VCaP (cell line): ENCODE results near the gene RASAL2.
"Not testable (repeated sequence)": the region's sequence is repeated elsewhere in the genome, so short reads cannot be mapped to it uniquely, and the experiment has no call there.

Experiments
- H3K27ac ChIP-seq: fragments of 450-650 bp; 2 replicates; pipeline ENCODE4 v1.5.1; 2017
- TF ChIP-seq, protein P1 (sequence below): fragments of 450-650 bp; conservative IDR thresholded peaks from 2 replicates; pipeline ENCODE4 v1.5.1; 2017; ENCODE audit warnings: mild to moderate bottlenecking, moderate library complexity

Gene RASAL2

DNA sequence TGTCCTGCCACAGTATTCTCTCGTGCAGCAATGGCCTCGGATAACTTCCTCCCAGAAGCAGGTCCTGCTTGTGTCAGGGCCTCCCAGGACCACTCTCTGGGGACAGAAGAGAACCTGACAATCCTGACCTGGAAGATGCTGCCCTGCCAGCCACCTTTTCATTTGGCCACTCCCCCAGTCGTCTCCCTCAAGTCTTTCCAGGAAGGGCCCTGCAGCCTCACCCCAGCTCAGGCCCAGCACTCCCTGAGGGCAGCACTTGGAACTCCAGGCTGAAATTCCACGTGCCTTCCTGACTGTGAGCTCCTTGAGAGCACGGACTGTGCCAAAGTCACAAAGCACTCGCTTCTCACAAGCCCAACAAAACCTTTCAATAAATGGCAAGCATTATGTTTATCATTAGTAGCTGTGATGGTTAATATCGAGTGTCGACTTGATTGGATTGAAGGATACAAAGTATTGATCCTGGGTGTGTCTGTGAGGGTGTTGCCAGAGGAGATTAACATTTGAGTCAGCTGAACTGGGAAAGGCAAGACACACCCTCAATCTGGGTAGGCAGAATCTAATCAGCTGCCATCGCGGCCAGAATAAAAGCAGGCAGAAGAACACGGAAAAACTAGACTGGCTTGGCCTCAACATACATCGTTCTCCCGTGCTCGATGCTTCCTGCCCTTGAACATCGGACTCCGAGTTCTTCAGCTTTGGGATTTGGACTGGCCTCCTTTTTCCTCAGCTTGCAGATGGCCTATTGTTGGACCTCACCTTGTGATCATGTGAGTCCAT, 405.2 kb downstream of the RASAL2 start:
- TF ChIP-seq, protein P1, sequence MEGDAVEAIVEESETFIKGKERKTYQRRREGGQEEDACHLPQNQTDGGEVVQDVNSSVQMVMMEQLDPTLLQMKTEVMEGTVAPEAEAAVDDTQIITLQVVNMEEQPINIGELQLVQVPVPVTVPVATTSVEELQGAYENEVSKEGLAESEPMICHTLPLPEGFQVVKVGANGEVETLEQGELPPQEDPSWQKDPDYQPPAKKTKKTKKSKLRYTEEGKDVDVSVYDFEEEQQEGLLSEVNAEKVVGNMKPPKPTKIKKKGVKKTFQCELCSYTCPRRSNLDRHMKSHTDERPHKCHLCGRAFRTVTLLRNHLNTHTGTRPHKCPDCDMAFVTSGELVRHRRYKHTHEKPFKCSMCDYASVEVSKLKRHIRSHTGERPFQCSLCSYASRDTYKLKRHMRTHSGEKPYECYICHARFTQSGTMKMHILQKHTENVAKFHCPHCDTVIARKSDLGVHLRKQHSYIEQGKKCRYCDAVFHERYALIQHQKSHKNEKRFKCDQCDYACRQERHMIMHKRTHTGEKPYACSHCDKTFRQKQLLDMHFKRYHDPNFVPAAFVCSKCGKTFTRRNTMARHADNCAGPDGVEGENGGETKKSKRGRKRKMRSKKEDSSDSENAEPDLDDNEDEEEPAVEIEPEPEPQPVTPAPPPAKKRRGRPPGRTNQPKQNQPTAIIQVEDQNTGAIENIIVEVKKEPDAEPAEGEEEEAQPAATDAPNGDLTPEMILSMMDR = no peak
- no peak overlapping the region for H3K27ac ChIP-seq

DNA sequence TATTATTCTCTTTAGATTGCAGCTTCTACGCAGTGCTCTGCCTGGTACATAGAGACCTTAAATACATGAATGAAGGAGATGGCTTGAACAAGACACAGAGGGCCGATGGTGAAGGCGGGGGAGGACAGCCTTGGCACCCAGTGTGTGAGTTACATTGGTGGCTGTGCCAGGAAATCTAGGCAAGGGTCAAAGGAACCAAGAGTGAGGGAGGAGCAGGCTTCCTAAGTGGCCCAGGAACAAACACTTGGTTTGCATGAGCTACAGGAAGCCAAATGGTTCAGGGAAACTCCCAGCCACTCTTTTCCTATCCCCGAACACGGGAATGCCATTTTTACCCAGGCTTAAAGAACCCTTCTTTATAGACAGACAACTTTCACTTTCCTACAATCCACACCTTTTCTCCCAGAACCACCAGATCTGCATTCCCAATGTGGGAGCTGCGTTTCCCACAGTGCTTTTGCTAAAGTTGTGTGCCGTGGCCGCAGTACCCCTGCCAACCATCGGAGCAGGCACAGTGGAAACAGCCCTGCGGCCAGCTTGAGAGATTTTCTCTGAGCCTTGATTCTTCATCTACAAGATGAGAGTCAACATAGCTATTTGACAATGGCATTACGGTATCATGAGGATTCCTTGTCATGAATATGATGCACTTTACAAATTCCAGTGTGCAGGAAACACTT, 406.3 kb downstream of the RASAL2 start:
- TF ChIP-seq, protein P1 = peak; percentile 42; the same call in 1 of the 2 replicates
- no peak overlapping the region for H3K27ac ChIP-seq

DNA sequence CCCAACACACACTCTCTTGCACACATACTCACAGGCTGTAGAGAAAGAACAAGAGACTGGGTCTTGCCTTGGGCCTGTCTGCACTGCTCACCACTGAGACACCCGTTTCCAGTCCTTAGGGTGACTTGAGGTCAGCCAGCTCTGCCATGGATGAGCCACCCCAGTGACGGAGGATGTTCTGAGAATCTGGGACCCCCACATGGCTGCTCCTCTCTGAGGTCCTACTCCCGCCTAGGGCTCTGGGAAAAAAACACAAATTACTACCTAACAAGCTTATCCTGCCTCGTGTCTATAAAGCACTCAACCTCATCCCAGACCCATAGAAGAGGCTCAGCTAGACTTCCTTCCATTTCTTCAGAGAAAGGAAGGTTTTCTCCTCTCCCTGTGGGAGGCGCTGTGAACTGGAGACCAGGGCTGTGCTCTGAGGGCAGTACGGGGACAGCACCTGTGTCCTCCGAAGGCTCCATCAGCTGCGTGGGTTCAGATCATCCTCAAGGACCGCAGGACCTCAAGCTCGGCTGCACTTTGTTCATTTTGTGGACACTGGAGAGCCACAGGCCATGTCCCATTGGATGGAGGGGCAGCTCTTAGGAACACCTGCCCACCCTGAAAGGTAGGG, 407.1 kb downstream of the RASAL2 start:
- no peak overlapping the region for H3K27ac ChIP-seq
- TF ChIP-seq, protein P1 = no peak

DNA sequence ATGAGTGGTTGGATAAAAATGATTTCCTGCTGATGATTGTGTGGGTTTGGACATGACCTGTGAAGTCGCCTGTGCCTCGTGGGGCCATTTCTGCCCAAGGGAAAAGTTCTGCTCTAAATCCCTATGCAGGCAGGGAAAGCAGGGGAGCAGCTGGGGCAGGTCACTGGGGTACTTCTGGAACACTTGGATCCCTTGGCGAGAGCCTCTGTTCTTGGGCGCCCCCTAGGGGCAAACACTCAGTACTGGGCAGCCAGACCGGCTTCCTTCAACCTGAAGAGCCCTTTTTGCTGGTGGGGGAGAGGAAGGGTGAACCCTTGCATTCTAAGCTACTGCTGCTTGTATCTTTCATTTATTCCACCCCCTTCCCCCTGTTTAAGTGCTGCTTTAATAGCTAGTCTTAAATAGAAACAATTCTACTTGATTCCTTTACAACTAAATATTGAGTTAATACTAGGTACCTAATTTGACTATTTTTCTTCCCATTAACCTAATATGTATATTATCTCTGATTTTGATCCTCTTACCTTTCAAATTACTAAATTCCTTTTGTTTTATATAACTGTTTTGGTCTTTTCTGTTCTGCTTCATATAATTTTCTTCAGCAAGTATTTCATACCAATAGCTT, 407.9 kb downstream of the RASAL2 start:
- no peak overlapping the region for H3K27ac ChIP-seq
- TF ChIP-seq, protein P1 = peak; percentile 80

DNA sequence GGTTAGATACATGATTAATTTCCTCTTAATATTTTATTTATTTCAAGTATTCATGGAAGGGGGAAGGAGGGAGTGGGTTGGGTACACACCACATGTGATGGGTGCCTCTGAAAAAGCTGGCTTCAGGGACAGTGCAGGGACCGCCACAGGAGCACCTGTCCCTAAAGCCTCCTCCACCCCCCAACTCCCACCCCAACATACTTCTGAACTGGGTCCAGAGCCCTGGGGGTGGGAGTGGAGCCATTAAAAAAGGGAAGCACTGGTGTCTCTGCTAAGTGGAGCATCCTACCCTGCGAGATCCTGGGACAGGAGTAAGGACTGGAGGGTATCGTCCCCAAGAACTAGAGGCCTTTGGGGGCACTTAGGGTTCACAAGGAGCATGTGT, 408.4 kb downstream of the RASAL2 start:
- TF ChIP-seq, protein P1 = no peak
- H3K27ac ChIP-seq = no peak overlapping the region

DNA sequence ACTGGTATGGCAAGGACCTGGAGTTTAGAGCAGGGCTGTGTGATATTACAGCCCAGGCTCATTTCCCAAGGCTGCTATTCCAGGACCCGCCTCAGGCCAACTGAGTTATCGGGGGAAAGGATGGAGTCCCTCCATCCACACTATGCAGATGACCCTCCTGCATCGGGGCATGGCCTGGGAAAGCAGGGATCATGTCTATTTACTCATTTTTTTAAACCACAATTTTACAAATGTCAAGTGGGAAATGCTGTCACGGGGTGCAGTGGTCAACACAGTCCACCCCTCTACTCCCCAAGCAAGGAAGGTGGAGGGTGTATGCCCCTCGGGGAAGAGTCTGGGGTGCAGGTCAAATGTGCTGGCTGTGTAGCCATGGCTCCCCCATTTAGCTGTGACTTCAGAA, 409.0 kb downstream of the RASAL2 start:
- TF ChIP-seq, protein P1 = no peak
- no peak overlapping the region for H3K27ac ChIP-seq

DNA sequence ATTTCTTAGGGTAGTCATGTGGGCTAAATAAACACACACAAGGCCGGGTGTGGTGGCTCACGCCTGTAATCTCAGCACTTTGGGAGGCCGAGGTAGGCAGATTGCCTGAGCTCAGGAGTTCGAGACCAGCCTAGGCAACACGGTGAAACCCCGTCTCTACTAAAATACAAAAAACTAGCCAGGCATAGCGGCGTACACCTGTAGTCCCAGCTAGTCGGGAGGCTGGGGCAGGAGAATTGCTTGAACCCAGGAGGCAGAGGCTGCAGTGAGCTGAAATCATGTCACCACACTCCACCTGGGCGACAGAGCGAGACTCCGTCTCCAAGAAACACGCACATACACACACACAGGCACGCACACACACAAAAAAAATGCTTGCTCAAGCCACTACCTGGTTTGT, 409.4 kb downstream of the RASAL2 start:
- H3K27ac ChIP-seq = not testable (repeated sequence)
